SK-N-SH (cell line): ENCODE results near the gene ZFYVE9.

Experiments
- EZH2phosphoT487 ChIP-seq: fragments of 200-600 bp; sonication (generic); IDR thresholded peaks from 2 replicates; pipeline ENCODE4 v1.6.1; 2017; ENCODE audit warnings: low read depth, mixed run types, mild to moderate bottlenecking, antibody characterized with exemption, moderate library complexity, borderline replicate concordance
- FOSL2 ChIP-seq: IDR thresholded peaks from 2 replicates; pipeline ENCODE4 v1.4.0; 2012; ENCODE audit warnings: low read depth, mild to moderate bottlenecking, moderate library complexity, borderline replicate concordance
- GABPA ChIP-seq: IDR thresholded peaks from 2 replicates; pipeline ENCODE4 v1.4.0; 2012; ENCODE audit warnings: low read depth, mild to moderate bottlenecking
- GATA2 ChIP-seq: sonication (generic); formaldehyde crosslinking; IDR thresholded peaks from 2 replicates; pipeline ENCODE4 v1.5.0; 2020; ENCODE audit warnings: mild to moderate bottlenecking, missing genetic modification reagents
- JUND ChIP-seq: IDR thresholded peaks from 2 replicates; pipeline ENCODE4 v1.4.0; 2012
- NRF1 ChIP-seq: IDR thresholded peaks from 2 replicates; pipeline ENCODE4 v1.6.1; 2012; ENCODE audit warnings: low read depth, mild to moderate bottlenecking, low read length
- SMC3 ChIP-seq: IDR thresholded peaks from 2 replicates; pipeline ENCODE4 v1.6.1; 2012; ENCODE audit warnings: low read depth, low read length, improper control_type of control experiment
- TAF1 ChIP-seq: IDR thresholded peaks from 2 replicates; pipeline ENCODE4 v1.6.1; 2012; ENCODE audit warnings: low read depth, mild to moderate bottlenecking, low read length, moderate library complexity, borderline replicate concordance
- TEAD4 ChIP-seq: IDR thresholded peaks from 2 replicates; pipeline ENCODE4 v1.4.0; 2012; ENCODE audit warnings: mild to moderate bottlenecking, borderline replicate concordance; ENCODE audit not compliant: insufficient read depth
- YY1 ChIP-seq: IDR thresholded peaks from 2 replicates; pipeline ENCODE4 v1.4.0; 2012; ENCODE audit warnings: low read depth, mild to moderate bottlenecking
- TF ChIP-seq, protein P1 (sequence below): IDR thresholded peaks from 2 replicates; pipeline ENCODE4 v1.6.1; 2012; ENCODE audit warnings: mild to moderate bottlenecking, low read depth, low read length, moderate library complexity
- TF ChIP-seq, protein P2 (sequence below): IDR thresholded peaks from 2 replicates; pipeline ENCODE4 v1.4.0; 2012; ENCODE audit warnings: low read depth, borderline replicate concordance
- TF ChIP-seq, protein P3 (sequence below): fragments of 200-600 bp; sonication (generic); IDR thresholded peaks from 2 replicates; pipeline ENCODE4 v1.6.1; 2017; ENCODE audit warnings: antibody characterized with exemption, mild to moderate bottlenecking, moderate library complexity
- TF ChIP-seq, protein P4 (sequence below): fragments of 150-350 bp; IDR thresholded peaks from 2 replicates; pipeline ENCODE4 v1.6.1; 2017; ENCODE audit warnings: antibody characterized with exemption, low read length, low read depth, borderline replicate concordance

DNA sequence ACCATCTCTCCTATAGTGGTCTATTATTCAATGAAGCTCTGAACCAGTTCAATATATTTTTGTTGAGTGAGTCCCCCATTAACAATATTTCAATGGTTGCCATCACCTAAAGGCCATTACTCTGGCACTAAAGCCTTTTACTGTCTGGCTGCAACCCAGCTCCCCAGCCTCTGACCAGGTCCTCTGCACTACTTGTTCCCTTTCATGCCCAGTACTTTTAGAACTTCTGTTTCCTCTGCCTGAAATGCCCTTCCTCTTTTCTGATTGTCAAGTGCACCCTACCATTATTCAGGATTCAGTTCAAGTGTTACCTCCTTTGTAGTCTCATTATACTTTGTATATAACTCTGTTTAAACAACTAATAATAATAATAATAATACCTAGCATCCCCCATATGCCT is 30.4 kb upstream of the ZFYVE9 start:
- no peak for TF ChIP-seq SMC3
- TF ChIP-seq, protein P1, sequence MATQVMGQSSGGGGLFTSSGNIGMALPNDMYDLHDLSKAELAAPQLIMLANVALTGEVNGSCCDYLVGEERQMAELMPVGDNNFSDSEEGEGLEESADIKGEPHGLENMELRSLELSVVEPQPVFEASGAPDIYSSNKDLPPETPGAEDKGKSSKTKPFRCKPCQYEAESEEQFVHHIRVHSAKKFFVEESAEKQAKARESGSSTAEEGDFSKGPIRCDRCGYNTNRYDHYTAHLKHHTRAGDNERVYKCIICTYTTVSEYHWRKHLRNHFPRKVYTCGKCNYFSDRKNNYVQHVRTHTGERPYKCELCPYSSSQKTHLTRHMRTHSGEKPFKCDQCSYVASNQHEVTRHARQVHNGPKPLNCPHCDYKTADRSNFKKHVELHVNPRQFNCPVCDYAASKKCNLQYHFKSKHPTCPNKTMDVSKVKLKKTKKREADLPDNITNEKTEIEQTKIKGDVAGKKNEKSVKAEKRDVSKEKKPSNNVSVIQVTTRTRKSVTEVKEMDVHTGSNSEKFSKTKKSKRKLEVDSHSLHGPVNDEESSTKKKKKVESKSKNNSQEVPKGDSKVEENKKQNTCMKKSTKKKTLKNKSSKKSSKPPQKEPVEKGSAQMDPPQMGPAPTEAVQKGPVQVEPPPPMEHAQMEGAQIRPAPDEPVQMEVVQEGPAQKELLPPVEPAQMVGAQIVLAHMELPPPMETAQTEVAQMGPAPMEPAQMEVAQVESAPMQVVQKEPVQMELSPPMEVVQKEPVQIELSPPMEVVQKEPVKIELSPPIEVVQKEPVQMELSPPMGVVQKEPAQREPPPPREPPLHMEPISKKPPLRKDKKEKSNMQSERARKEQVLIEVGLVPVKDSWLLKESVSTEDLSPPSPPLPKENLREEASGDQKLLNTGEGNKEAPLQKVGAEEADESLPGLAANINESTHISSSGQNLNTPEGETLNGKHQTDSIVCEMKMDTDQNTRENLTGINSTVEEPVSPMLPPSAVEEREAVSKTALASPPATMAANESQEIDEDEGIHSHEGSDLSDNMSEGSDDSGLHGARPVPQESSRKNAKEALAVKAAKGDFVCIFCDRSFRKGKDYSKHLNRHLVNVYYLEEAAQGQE, result no peak
- TF ChIP-seq YY1, result no peak
- no peak for TF ChIP-seq JUND
- no peak for TF ChIP-seq EZH2phosphoT487
- TF ChIP-seq, protein P2, sequence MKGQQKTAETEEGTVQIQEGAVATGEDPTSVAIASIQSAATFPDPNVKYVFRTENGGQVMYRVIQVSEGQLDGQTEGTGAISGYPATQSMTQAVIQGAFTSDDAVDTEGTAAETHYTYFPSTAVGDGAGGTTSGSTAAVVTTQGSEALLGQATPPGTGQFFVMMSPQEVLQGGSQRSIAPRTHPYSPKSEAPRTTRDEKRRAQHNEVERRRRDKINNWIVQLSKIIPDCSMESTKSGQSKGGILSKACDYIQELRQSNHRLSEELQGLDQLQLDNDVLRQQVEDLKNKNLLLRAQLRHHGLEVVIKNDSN, result no peak
- TF ChIP-seq, protein P3, sequence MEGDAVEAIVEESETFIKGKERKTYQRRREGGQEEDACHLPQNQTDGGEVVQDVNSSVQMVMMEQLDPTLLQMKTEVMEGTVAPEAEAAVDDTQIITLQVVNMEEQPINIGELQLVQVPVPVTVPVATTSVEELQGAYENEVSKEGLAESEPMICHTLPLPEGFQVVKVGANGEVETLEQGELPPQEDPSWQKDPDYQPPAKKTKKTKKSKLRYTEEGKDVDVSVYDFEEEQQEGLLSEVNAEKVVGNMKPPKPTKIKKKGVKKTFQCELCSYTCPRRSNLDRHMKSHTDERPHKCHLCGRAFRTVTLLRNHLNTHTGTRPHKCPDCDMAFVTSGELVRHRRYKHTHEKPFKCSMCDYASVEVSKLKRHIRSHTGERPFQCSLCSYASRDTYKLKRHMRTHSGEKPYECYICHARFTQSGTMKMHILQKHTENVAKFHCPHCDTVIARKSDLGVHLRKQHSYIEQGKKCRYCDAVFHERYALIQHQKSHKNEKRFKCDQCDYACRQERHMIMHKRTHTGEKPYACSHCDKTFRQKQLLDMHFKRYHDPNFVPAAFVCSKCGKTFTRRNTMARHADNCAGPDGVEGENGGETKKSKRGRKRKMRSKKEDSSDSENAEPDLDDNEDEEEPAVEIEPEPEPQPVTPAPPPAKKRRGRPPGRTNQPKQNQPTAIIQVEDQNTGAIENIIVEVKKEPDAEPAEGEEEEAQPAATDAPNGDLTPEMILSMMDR, result no peak
- TF ChIP-seq GABPA, result no peak
- TF ChIP-seq, protein P4, sequence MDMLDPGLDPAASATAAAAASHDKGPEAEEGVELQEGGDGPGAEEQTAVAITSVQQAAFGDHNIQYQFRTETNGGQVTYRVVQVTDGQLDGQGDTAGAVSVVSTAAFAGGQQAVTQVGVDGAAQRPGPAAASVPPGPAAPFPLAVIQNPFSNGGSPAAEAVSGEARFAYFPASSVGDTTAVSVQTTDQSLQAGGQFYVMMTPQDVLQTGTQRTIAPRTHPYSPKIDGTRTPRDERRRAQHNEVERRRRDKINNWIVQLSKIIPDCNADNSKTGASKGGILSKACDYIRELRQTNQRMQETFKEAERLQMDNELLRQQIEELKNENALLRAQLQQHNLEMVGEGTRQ, result no peak
- no peak for TF ChIP-seq GATA2 (CRISPR knock-in tag)
- no peak for TF ChIP-seq TEAD4
- TF ChIP-seq TAF1, result no peak
- TF ChIP-seq NRF1, result no peak
- no peak for TF ChIP-seq FOSL2
